HL-60 (cell line): ENCODE results near the gene TEX12.

Experiments used
- DNase-seq, 2 experiments: peaks; one replicate each; pipeline ENCODE4 v3.0.0-alpha.2; 2010 to 2020; ENCODE audit warnings: low read depth in 1 of 2, low spot score in 1 of 2
- H3K27ac ChIP-seq: fragments of 250-450 bp; sonication (Bioruptor Pico); replicated peaks from 2 replicates; pipeline ENCODE4 v1.5.1; 2020; ENCODE audit warnings: mild to moderate bottlenecking, moderate library complexity
- H3K27me3 ChIP-seq: fragments of 250-450 bp; sonication (Bioruptor Pico); 2 replicates; pipeline ENCODE4 v1.5.1; 2021; ENCODE audit warnings: mild to moderate bottlenecking, moderate library complexity; ENCODE audit not compliant: insufficient read depth, poor library complexity, severe bottlenecking
- H3K4me3 ChIP-seq: replicated peaks from 2 replicates; pipeline ENCODE4 v1.5.1; 2011; ENCODE audit warnings: mild to moderate bottlenecking, control low read depth, low read length; ENCODE audit not compliant: insufficient read depth
- GABPA ChIP-seq: IDR thresholded peaks from 2 replicates; pipeline ENCODE4 v1.6.1; 2012; ENCODE audit warnings: low read depth
- POLR2AphosphoS5 ChIP-seq: IDR thresholded peaks from 2 replicates; pipeline ENCODE4 v1.6.1; 2012; ENCODE audit warnings: low read depth
- SPI1 ChIP-seq: IDR thresholded peaks from 2 replicates; pipeline ENCODE4 v1.6.1; 2012; ENCODE audit warnings: low read depth, mild to moderate bottlenecking, borderline replicate concordance
- TF ChIP-seq, protein P1 (sequence below): IDR thresholded peaks from one replicate; pipeline ENCODE4 v1.5.1; 2011; ENCODE audit warnings: low read length, control low read depth, inconsistent platforms; ENCODE audit not compliant: insufficient read depth
- TF ChIP-seq, protein P2 (sequence below): IDR thresholded peaks from 2 replicates; pipeline ENCODE4 v1.6.1; 2012; ENCODE audit warnings: low read depth; ENCODE audit not compliant: insufficient replicate concordance

TEX12 gene

DNA sequence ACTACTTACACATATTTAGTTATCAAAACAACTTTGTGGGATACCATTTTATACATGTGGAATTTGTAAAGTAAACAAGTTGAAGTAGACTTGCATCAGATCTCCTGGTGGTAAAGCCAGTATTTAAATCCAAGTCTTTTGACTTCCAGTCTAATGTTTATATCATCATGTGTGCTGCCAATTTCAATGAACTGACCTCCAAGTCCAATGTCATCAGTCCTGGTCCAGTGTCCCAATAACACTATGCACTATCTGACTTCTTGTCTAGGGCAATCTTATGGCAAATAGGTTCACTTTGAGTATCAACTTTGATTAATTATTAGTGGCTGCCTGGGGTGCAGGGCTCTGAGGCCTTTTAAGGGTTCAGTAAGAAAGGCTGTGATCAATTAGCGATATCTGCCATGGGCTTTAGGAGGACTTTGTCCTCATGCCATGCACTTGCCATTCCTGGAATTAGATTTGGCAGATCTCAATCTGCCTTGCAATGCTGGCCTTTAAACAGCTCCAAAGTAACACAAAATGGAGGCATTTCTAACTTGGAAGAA, 49.5 kb downstream of the TEX12 start:
- no peak for DNase-seq
- Histone ChIP-seq H3K4me3 (no peak overlapping the region), H3K27ac (no peak overlapping the region), H3K27me3 (no peaks in the 10 kb centered on the region)
- TF ChIP-seq, protein P1, sequence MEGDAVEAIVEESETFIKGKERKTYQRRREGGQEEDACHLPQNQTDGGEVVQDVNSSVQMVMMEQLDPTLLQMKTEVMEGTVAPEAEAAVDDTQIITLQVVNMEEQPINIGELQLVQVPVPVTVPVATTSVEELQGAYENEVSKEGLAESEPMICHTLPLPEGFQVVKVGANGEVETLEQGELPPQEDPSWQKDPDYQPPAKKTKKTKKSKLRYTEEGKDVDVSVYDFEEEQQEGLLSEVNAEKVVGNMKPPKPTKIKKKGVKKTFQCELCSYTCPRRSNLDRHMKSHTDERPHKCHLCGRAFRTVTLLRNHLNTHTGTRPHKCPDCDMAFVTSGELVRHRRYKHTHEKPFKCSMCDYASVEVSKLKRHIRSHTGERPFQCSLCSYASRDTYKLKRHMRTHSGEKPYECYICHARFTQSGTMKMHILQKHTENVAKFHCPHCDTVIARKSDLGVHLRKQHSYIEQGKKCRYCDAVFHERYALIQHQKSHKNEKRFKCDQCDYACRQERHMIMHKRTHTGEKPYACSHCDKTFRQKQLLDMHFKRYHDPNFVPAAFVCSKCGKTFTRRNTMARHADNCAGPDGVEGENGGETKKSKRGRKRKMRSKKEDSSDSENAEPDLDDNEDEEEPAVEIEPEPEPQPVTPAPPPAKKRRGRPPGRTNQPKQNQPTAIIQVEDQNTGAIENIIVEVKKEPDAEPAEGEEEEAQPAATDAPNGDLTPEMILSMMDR = no peak
- TF ChIP-seq, protein P2, sequence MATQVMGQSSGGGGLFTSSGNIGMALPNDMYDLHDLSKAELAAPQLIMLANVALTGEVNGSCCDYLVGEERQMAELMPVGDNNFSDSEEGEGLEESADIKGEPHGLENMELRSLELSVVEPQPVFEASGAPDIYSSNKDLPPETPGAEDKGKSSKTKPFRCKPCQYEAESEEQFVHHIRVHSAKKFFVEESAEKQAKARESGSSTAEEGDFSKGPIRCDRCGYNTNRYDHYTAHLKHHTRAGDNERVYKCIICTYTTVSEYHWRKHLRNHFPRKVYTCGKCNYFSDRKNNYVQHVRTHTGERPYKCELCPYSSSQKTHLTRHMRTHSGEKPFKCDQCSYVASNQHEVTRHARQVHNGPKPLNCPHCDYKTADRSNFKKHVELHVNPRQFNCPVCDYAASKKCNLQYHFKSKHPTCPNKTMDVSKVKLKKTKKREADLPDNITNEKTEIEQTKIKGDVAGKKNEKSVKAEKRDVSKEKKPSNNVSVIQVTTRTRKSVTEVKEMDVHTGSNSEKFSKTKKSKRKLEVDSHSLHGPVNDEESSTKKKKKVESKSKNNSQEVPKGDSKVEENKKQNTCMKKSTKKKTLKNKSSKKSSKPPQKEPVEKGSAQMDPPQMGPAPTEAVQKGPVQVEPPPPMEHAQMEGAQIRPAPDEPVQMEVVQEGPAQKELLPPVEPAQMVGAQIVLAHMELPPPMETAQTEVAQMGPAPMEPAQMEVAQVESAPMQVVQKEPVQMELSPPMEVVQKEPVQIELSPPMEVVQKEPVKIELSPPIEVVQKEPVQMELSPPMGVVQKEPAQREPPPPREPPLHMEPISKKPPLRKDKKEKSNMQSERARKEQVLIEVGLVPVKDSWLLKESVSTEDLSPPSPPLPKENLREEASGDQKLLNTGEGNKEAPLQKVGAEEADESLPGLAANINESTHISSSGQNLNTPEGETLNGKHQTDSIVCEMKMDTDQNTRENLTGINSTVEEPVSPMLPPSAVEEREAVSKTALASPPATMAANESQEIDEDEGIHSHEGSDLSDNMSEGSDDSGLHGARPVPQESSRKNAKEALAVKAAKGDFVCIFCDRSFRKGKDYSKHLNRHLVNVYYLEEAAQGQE = no peak
- no peak for TF ChIP-seq GABPA
- TF ChIP-seq SPI1 = no peak
- no peak for TF ChIP-seq POLR2AphosphoS5

- H3K4me3 ChIP-seq = no peak overlapping the region
- H3K27me3 ChIP-seq = no peaks in the 10 kb centered on the region
- no peak overlapping the region for H3K27ac ChIP-seq
- DNase-seq = peak; percentile 45 to 62
- no peak for TF ChIP-seq POLR2AphosphoS5
- TF ChIP-seq, protein P2 = no peak
- TF ChIP-seq, protein P1 = peak; percentile 68
- TF ChIP-seq SPI1 = no peak
- no peak for TF ChIP-seq GABPA
These were observed 52.5 kb downstream of the TEX12 start for GRCh38 chr11:112219476-112220232.

DNA sequence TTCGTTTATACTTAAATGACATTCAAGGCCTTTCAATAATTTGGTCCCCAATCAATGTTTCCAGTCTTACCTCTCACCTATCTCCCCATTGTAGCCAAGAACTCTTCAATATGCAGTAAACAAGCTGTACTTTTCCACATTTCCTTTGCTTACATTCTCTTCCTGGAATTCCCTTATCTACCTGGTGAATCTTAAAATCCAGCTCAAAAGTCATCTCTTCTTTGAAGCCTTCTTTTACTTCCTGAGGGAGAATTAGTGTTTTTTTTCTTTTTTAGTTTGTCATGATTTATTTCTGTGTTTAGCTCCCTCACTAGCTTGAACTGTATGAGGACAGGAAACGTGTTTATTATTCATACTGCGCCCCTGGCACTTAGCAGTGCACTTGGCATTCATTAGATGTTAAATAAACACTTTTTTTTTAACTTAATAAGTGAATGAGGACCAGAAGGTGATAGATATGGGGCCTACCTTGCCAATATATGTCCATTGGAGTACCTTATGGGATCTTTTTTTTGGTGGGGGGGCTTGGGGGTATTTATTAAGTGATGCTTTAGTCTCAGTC, 54.2 kb downstream of the TEX12 start:
- no peak for DNase-seq
- H3K27me3 ChIP-seq = no peaks in the 10 kb centered on the region
- no peak overlapping the region for H3K27ac ChIP-seq
- H3K4me3 ChIP-seq = no peak overlapping the region
- no peak for TF ChIP-seq GABPA
- no peak for TF ChIP-seq POLR2AphosphoS5
- TF ChIP-seq, protein P1 = no peak
- no peak for TF ChIP-seq SPI1
- TF ChIP-seq, protein P2 = no peak
